ENCODE results near the gene SPATA13.

SPATA13 gene

GRCh38 chr13:24196593-24197197 is 36.2 kb downstream of the SPATA13 start (continued):
- TF ChIP-seq PRDM6 (tag by site-specific recombination; IDR thresholded peaks at IDR 0.05) (no peak), ZNF23 (tag by site-specific recombination; IDR thresholded peaks at IDR 0.05; ENCODE audit: borderline replicate concordance) (no peak), PRDM10 (tag by site-specific recombination; IDR thresholded peaks at IDR 0.05) (no peak), ZNF558 (tag by site-specific recombination; IDR thresholded peaks at IDR 0.05) (no peak)

GRCh38 chr13:24199016-24199415 is 38.5 kb downstream of the SPATA13 start:
- CTCF ChIA-PET = interaction anchor here (1.2 kb wide), 1 partner anchor 20 kb away, joined by 4 read pairs; no protein-coding TSS in a partner anchor
- no peak overlapping the region for H3K27ac ChIP-seq (ENCODE audit: extremely low read depth, low read depth, low read length)
- TF ChIP-seq ZNF274 (IDR thresholded peaks at IDR 0.05; ENCODE audit: low read length) (no peak), ZNF274 (tag by site-specific recombination; IDR thresholded peaks at IDR 0.05; ENCODE audit: borderline replicate concordance) (no peak), KLF10 (tag by site-specific recombination; IDR thresholded peaks at IDR 0.05) (no peak), ZNF10 (tag by site-specific recombination; IDR thresholded peaks at IDR 0.05) (no peak), ZNF549 (tag by site-specific recombination; IDR thresholded peaks at IDR 0.05) (no peak), ZNF184 (tag by site-specific recombination; IDR thresholded peaks at IDR 0.05) (no peak), ZNF157 (tag by site-specific recombination; IDR thresholded peaks at IDR 0.05) (no peak), SP7 (tag by site-specific recombination; IDR thresholded peaks at IDR 0.05) (no peak), ZNF521 (tag by site-specific recombination; IDR thresholded peaks at IDR 0.05) (no peak), ELK4 (IDR thresholded peaks at IDR 0.05; ENCODE audit: borderline replicate concordance, low read depth, low read length) (no peak), ZBTB11 (tag by site-specific recombination; conservative IDR thresholded peaks at IDR 0.05; ENCODE audit: low read depth) (no peak), BCL6B (tag by site-specific recombination; IDR thresholded peaks at IDR 0.05) (no peak), OSR2 (tag by site-specific recombination; IDR thresholded peaks at IDR 0.05) (no peak), ZNF398 (tag by site-specific recombination; IDR thresholded peaks at IDR 0.05) (no peak), ZNF658 (tag by site-specific recombination; IDR thresholded peaks at IDR 0.05) (no peak), WT1 (tag by site-specific recombination; IDR thresholded peaks at IDR 0.05) (no peak), ZNF155 (tag by site-specific recombination; IDR thresholded peaks at IDR 0.05) (no peak), ZNF501 (tag by site-specific recombination; IDR thresholded peaks at IDR 0.05) (no peak), ZNF777 (tag by site-specific recombination; IDR thresholded peaks at IDR 0.05; ENCODE audit: borderline replicate concordance) (no peak)
- POLR2A ChIA-PET = no interaction called here
- H3K4me1 ChIP-seq (ENCODE audit: control insufficient read depth, insufficient read depth, low read length) = no peaks in the 10 kb centered on the region
- H3K4me3 ChIP-seq (ENCODE audit: low read depth, low read length) = no peak overlapping the region
- no peaks in the 10 kb centered on the region for H3K36me3 ChIP-seq (ENCODE audit: control insufficient read depth in 2 of 2, insufficient read depth in 1 of 2, low read length in 2 of 2)
- H3K9me3 ChIP-seq (ENCODE audit: control insufficient read depth, insufficient read depth, low read depth, low read length) = no peaks in the 10 kb centered on the region

All from HEK293 (cell line).